K562 (cell line): Measurements from ENCODE around the gene PAQR4. TPM values are rescaled to one million over a fixed set of nuclear protein-coding genes. Genes with fewer than 3 reads are reported as not detected.

Experiments
- ARID1B ChIP-seq: fragments of 450-650 bp; IDR thresholded peaks from 2 replicates; pipeline ENCODE4 v1.6.1; 2016; ENCODE audit warnings: antibody characterized with exemption, mild to moderate bottlenecking, inconsistent platforms
- BMI1 ChIP-seq: fragments of 150-350 bp; IDR thresholded peaks from 2 replicates; pipeline ENCODE4 v1.6.1; 2014; ENCODE audit warnings: low read length
- CTBP1 ChIP-seq: fragments of 450-650 bp; IDR thresholded peaks from 2 replicates; pipeline ENCODE4 v1.6.1; 2016; ENCODE audit warnings: borderline replicate concordance
- CXXC5 ChIP-seq: fragments of 250-450 bp; sonication (Bioruptor Pico); IDR thresholded peaks from 2 replicates; pipeline ENCODE4 v1.8.0; 2022; ENCODE audit warnings: inconsistent platforms, mild to moderate bottlenecking, moderate library complexity
- HLTF ChIP-seq: fragments of 450-650 bp; IDR thresholded peaks from 2 replicates; pipeline ENCODE4 v1.6.1; 2016
- KLF13 ChIP-seq: fragments of 450-650 bp; IDR thresholded peaks from 2 replicates; pipeline ENCODE4 v1.6.1; 2016; ENCODE audit warnings: missing genetic modification characterization, low read depth, mild to moderate bottlenecking, missing compliant biosample characterization, moderate library complexity, borderline replicate concordance
- MCM2 ChIP-seq: fragments of 450-650 bp; IDR thresholded peaks from 2 replicates; pipeline ENCODE4 v1.6.1; 2017; ENCODE audit warnings: low read depth, mild to moderate bottlenecking
- MXD1 ChIP-seq: fragments of 250-450 bp; sonication (Bioruptor Pico); IDR thresholded peaks from 2 replicates; pipeline ENCODE4 v1.8.0; 2021; ENCODE audit warnings: borderline replicate concordance, mild to moderate bottlenecking, moderate library complexity; ENCODE audit not compliant: poor library complexity, severe bottlenecking
- POLR2H ChIP-seq: IDR thresholded peaks from 2 replicates; pipeline ENCODE4 v1.6.1; 2016; ENCODE audit warnings: missing genetic modification characterization, low read depth, mild to moderate bottlenecking, control low read depth, missing compliant biosample characterization, moderate library complexity
- PRPF4 ChIP-seq: fragments of 200-400 bp; formaldehyde crosslinking; IDR thresholded peaks from one replicate; pipeline ENCODE4 v1.6.1; 2017; ENCODE audit warnings: low read length, low read depth, mild to moderate bottlenecking; ENCODE audit not compliant: insufficient read depth, poor library complexity, severe bottlenecking
- STAT5A ChIP-seq: IDR thresholded peaks from 2 replicates; pipeline ENCODE4 v1.6.1; 2012; ENCODE audit warnings: low read length, inconsistent platforms, borderline replicate concordance
- TRIM25 ChIP-seq: fragments of 450-650 bp; IDR thresholded peaks from 2 replicates; pipeline ENCODE4 v1.7.0; 2016; ENCODE audit warnings: borderline replicate concordance
- YBX1 ChIP-seq: fragments of 450-650 bp; IDR thresholded peaks from 2 replicates; pipeline ENCODE4 v1.7.1; 2016; ENCODE audit warnings: mild to moderate bottlenecking
- ZNF282 ChIP-seq: sonication (generic); formaldehyde crosslinking; IDR thresholded peaks from 2 replicates; pipeline ENCODE4 v1.8.1; 2023; ENCODE audit warnings: missing genetic modification reagents
- polyA plus RNA-seq, 8 experiments: library from polyadenylated mRNA; depleted of rRNA in 4 of 8; stranded (reverse) in 5 of 8; unstranded in 3 of 8; fragments of >200 nt; fragmentation: Nextera tagmentation in 2 of 8; fragmentation: Illumina TruSeq in 1 of 8; extraction: Ambion mirVana in 2 of 8; extraction: Trizol in 1 of 8; gene quantifications; 2 replicates each; pipeline versions ENCODE4 v1.2.1 to v1.2.3, GENCODE V29; 2011 to 2014; ENCODE audit warnings: inconsistent platforms in 1 of 8, missing spikeins in 1 of 8
- total RNA-seq, 7 experiments: library from RNA; depleted of rRNA in 6 of 7; stranded (reverse); fragments of >200 nt in 6 of 7; fragmentation: Illumina TruSeq in 2 of 7; extraction: Trizol in 2 of 7; gene quantifications; 2 replicates each; pipeline versions ENCODE4 v1.2.1 to v1.2.3, GENCODE V29; 2011 to 2021; ENCODE audit warnings: low replicate concordance in 1 of 7
- TF ChIP-seq, protein P1 (sequence below), 2 experiments: fragments of 450-650 bp in 1 of 2; sonication (generic) in 1 of 2; formaldehyde crosslinking in 1 of 2; IDR thresholded peaks; 2 replicates each; pipeline versions ENCODE4 v1.7.1 to v1.9.0; 2016 to 2022; ENCODE audit warnings: inconsistent platforms in 1 of 2, mild to moderate bottlenecking in 1 of 2, missing genetic modification reagents in 1 of 2
- TF ChIP-seq, protein P2 (sequence below): sonication (generic); formaldehyde crosslinking; IDR thresholded peaks from 2 replicates; pipeline ENCODE4 v1.8.0; 2022; ENCODE audit warnings: mild to moderate bottlenecking, missing genetic modification reagents

PAQR4 gene
- total and polyA plus RNA-seq, 9 of the 15 experiments (the other 6 are each of a cell fraction or from before 2014, with no cell fraction given): 0.62 to 40.4 (median 19.5) TPM

DNA sequence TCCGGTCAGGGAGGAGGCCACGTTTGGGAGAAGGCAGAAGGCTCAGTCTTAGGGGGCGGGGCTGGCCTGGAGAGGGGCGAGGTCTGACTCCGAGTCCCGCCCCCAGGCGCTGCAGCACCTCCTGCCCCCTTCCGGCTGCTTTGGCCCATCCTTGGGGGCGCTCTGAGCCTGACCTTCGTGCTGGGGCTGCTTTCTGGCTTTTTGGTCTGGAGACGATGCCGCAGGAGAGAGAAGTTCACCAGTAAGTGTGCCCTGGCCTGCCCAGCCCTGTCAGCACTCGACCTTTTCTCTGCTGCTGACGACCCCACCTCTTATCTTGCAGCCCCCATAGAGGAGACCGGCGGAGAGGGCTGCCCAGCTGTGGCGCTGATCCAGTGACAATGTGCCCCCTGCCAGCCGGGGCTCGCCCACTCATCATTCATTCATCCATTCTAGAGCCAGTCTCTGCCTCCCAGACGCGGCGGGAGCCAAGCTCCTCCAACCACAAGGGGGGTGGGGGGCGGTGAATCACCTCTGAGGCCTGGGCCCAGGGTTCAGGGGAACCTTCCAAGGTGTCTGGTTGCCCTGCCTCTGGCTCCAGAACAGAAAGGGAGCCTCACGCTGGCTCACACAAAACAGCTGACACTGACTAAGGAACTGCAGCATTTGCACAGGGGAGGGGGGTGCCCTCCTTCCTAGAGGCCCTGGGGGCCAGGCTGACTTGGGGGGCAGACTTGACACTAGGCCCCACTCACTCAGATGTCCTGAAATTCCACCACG, 52.5 kb downstream of the PAQR4 start (continued):
- TF ChIP-seq, protein P1, sequence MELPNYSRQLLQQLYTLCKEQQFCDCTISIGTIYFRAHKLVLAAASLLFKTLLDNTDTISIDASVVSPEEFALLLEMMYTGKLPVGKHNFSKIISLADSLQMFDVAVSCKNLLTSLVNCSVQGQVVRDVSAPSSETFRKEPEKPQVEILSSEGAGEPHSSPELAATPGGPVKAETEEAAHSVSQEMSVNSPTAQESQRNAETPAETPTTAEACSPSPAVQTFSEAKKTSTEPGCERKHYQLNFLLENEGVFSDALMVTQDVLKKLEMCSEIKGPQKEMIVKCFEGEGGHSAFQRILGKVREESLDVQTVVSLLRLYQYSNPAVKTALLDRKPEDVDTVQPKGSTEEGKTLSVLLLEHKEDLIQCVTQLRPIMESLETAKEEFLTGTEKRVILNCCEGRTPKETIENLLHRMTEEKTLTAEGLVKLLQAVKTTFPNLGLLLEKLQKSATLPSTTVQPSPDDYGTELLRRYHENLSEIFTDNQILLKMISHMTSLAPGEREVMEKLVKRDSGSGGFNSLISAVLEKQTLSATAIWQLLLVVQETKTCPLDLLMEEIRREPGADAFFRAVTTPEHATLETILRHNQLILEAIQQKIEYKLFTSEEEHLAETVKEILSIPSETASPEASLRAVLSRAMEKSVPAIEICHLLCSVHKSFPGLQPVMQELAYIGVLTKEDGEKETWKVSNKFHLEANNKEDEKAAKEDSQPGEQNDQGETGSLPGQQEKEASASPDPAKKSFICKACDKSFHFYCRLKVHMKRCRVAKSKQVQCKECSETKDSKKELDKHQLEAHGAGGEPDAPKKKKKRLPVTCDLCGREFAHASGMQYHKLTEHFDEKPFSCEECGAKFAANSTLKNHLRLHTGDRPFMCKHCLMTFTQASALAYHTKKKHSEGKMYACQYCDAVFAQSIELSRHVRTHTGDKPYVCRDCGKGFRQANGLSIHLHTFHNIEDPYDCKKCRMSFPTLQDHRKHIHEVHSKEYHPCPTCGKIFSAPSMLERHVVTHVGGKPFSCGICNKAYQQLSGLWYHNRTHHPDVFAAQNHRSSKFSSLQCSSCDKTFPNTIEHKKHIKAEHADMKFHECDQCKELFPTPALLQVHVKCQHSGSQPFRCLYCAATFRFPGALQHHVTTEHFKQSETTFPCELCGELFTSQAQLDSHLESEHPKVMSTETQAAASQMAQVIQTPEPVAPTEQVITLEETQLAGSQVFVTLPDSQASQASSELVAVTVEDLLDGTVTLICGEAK (IDR thresholded peaks at IDR 0.05): 0 out of 2 replicates have a peak, but pooled peaks have one; percentile 20
- TF ChIP-seq, protein P1 (CRISPR knock-in tag; IDR thresholded peaks at IDR 0.05): no peak
- TF ChIP-seq TRIM25 (no peak), ARID1B (no peak), CXXC5 (CRISPR knock-in tag) (no peak), HLTF (no peak), BMI1 (no peak), CTBP1 (peak; percentile 69; the same call in 1 of the 2 replicates), KLF13 (tag) (no peak), POLR2H (no peak), YBX1 (no peak), ZNF282 (CRISPR knock-in tag) (no peak), MXD1 (CRISPR knock-in tag) (no peak), MCM2 (no peak), STAT5A (no peak), PRPF4 (no peak)
- TF ChIP-seq, protein P2, sequence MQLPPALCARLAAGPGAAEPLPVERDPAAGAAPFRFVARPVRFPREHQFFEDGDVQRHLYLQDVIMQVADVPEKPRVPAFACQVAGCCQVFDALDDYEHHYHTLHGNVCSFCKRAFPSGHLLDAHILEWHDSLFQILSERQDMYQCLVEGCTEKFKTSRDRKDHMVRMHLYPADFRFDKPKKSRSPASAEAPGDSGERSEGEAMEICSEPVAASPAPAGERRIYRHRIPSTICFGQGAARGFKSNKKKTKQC (CRISPR knock-in tag): no peak; the same call in 1 of the 2 replicates
